ENCODE measurements around the gene PABPN1L.

Gene PABPN1L

DNA sequence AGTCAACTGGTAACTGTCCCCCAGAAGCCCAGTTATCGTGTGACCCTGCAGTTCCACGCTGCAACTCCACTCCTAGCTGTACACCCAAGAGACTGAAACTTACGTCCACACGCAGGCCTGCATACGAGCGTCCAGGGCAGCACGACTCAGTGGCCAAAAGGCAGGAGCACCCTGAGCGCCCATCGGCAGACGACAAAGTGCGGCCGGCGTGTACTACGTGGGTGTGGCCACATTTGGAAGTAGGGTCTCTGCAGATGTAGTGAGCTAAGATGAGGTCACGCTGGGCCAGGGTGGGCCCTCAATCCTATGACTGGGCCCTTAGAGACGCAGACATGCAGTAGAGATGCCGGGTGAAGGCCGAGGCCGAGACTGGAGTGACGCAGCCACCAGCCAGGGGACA, 23.2 kb downstream of the PABPN1L start:
- Histone ChIP-seq H3K9ac (ENCODE audit: insufficient read length, low read depth) (no peak overlapping the region), H3K4me1 (ENCODE audit: insufficient read depth, insufficient read length) (peaks cover 4% of the 10 kb centered on the region), H3K36me3 (ENCODE audit: insufficient read depth, insufficient read length, low read length) (peaks cover 44% of the 10 kb centered on the region)

GRCh38 chr16:88842806-88843205, 23.7 kb downstream of the PABPN1L start:
- TF ChIP-seq YY1 (IDR thresholded peaks at IDR 0.05; ENCODE audit: insufficient read depth, insufficient read length) (no peak), ZNF274 (IDR thresholded peaks at IDR 0.05; ENCODE audit: low read depth, low read length) (no peak), SUZ12 (IDR thresholded peaks at IDR 0.05; ENCODE audit: extremely low read depth, insufficient read depth, insufficient read length) (no peak)
- DNase-seq (ENCODE audit: low read depth, low spot score), result no peak
- no peak overlapping the region for H3K4me3 ChIP-seq (ENCODE audit: insufficient read length, low read depth)
- peaks cover 18% of the 10 kb centered on the region; the same call in 1 of the 2 replicates for H3K9me3 ChIP-seq (ENCODE audit: insufficient read depth, low read length)
- no peak overlapping the region for H3K9ac ChIP-seq (ENCODE audit: insufficient read length, low read depth)
- no peaks in the 10 kb centered on the region for H3K27me3 ChIP-seq (ENCODE audit: insufficient read depth, insufficient read length)
- H3K36me3 ChIP-seq (ENCODE audit: insufficient read depth, insufficient read length, low read length), result peaks cover 48% of the 10 kb centered on the region
- peaks cover 4% of the 10 kb centered on the region for H3K4me1 ChIP-seq (ENCODE audit: insufficient read depth, insufficient read length)

More for the DNA sequence above, 23.2 kb downstream of the PABPN1L start:
- DNase-seq (ENCODE audit: low read depth, low spot score), result no peak
- H3K4me3 ChIP-seq (ENCODE audit: insufficient read length, low read depth), result no peak overlapping the region
- no peaks in the 10 kb centered on the region for H3K27me3 ChIP-seq (ENCODE audit: insufficient read depth, insufficient read length)
- H3K9me3 ChIP-seq (ENCODE audit: insufficient read depth, low read length), result peaks cover 18% of the 10 kb centered on the region; the same call in 1 of the 2 replicates
- no peak for TF ChIP-seq ZNF274 (IDR thresholded peaks at IDR 0.05; ENCODE audit: low read depth, low read length)
- no peak for TF ChIP-seq SUZ12 (IDR thresholded peaks at IDR 0.05; ENCODE audit: extremely low read depth, insufficient read depth, insufficient read length)
- no peak for TF ChIP-seq YY1 (IDR thresholded peaks at IDR 0.05; ENCODE audit: insufficient read depth, insufficient read length)

DNA sequence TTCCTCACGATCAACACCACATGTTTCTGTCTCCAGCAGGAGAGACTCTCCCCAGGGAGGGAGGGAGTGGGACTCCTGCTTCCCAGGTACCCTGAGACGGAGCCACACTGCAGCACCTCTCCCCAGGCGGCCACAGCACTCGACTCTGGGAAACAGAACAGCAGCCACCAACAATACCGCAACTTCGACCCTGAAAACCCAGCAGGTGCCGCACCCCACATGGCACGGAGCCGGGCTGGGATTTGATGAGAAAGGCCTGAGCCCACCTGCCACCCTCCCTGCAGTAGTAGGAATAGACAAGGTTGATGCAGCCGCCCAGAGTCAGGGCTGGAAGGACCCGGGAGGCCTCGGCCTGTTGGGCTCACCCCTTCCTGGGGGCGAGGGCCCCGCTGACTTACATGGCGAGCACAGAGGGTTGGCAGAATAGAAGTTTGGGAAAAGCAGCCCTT, 24.1 kb downstream of the PABPN1L start:
- TF ChIP-seq ZNF274 (IDR thresholded peaks at IDR 0.05; ENCODE audit: low read depth, low read length) (no peak), SUZ12 (IDR thresholded peaks at IDR 0.05; ENCODE audit: extremely low read depth, insufficient read depth, insufficient read length) (no peak), YY1 (IDR thresholded peaks at IDR 0.05; ENCODE audit: insufficient read depth, insufficient read length) (no peak)
- DNase-seq (ENCODE audit: low read depth, low spot score), result no peak
- Histone ChIP-seq H3K4me1 (ENCODE audit: insufficient read depth, insufficient read length) (peaks cover 4% of the 10 kb centered on the region), H3K27me3 (ENCODE audit: insufficient read depth, insufficient read length) (no peaks in the 10 kb centered on the region), H3K36me3 (ENCODE audit: insufficient read depth, insufficient read length, low read length) (peaks cover 49% of the 10 kb centered on the region), H3K4me3 (ENCODE audit: insufficient read length, low read depth) (no peak overlapping the region), H3K9me3 (ENCODE audit: insufficient read depth, low read length) (peaks cover 18% of the 10 kb centered on the region; the same call in 1 of the 2 replicates), H3K9ac (ENCODE audit: insufficient read length, low read depth) (no peak overlapping the region)

DNA sequence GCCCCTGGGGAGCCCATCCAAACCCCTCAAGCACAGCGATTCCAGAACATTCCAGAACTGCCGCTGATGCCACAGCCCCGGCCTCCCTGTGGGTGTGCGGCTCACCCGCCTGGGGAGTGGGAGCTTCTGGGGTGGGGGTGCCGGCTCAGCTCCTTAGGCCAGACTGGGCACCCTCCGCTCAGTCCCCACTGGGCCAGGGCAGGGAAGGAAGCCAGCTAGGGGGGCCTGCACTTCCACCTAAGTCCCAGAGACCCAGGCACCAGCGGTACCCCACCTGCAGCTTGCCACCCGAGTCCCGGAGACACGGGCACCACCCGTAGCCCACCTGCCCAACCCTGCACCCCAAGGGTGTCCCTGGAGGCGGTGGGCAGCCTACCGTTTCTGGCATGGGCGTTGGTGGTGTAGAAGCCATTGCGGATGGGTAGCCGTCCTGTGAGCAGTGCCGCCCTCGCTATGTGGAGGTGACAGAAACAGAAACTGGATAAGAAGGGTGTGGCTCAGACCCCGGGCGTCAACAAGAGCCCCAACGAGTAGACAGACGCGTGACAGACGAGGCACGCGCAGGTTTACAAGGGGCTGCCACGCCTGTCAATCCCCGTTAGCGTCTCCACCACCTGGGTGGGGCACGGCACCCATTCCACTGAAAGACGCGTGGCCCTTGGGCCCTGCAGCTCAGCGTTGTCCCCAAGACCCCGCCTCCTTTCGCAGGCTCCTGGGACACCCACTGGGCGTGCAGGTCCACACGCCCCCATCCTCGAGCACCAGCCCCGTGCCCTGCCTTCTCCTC, 24.7 kb downstream of the PABPN1L start:
- TF ChIP-seq SUZ12 (IDR thresholded peaks at IDR 0.05; ENCODE audit: extremely low read depth, insufficient read depth, insufficient read length) (no peak), ZNF274 (IDR thresholded peaks at IDR 0.05; ENCODE audit: low read depth, low read length) (no peak), YY1 (IDR thresholded peaks at IDR 0.05; ENCODE audit: insufficient read depth, insufficient read length) (no peak)
- no peak for DNase-seq (ENCODE audit: low read depth, low spot score)
- H3K4me3 ChIP-seq (ENCODE audit: insufficient read length, low read depth), result no peak overlapping the region
- peaks cover 18% of the 10 kb centered on the region; the same call in 1 of the 2 replicates for H3K9me3 ChIP-seq (ENCODE audit: insufficient read depth, low read length)
- H3K27me3 ChIP-seq (ENCODE audit: insufficient read depth, insufficient read length), result no peaks in the 10 kb centered on the region
- no peak overlapping the region for H3K9ac ChIP-seq (ENCODE audit: insufficient read length, low read depth)
- H3K36me3 ChIP-seq (ENCODE audit: insufficient read depth, insufficient read length, low read length), result peaks cover 50% of the 10 kb centered on the region
- peaks cover 4% of the 10 kb centered on the region for H3K4me1 ChIP-seq (ENCODE audit: insufficient read depth, insufficient read length)

- no peak overlapping the region for H3K9ac ChIP-seq (ENCODE audit: insufficient read length, low read depth)
- no peak for TF ChIP-seq YY1 (IDR thresholded peaks at IDR 0.05; ENCODE audit: insufficient read depth, insufficient read length)
Measured at GRCh38 chr16:88840600-88841215, 25.8 kb downstream of the PABPN1L start.

GRCh38 chr16:88839745-88840599, 26.5 kb downstream of the PABPN1L start:
- TF ChIP-seq SUZ12 (IDR thresholded peaks at IDR 0.05; ENCODE audit: extremely low read depth, insufficient read depth, insufficient read length), result no peak
- no peak for TF ChIP-seq YY1 (IDR thresholded peaks at IDR 0.05; ENCODE audit: insufficient read depth, insufficient read length)
- no peak for TF ChIP-seq ZNF274 (IDR thresholded peaks at IDR 0.05; ENCODE audit: low read depth, low read length)
- H3K36me3 ChIP-seq (ENCODE audit: insufficient read depth, insufficient read length, low read length), result peaks cover 61% of the 10 kb centered on the region
- peaks cover 18% of the 10 kb centered on the region; the same call in 1 of the 2 replicates for H3K9me3 ChIP-seq (ENCODE audit: insufficient read depth, low read length)
- no peak overlapping the region for H3K9ac ChIP-seq (ENCODE audit: insufficient read length, low read depth)
- no peaks in the 10 kb centered on the region for H3K27me3 ChIP-seq (ENCODE audit: insufficient read depth, insufficient read length)
- H3K4me3 ChIP-seq (ENCODE audit: insufficient read length, low read depth), result no peak overlapping the region
- DNase-seq (ENCODE audit: low read depth, low spot score), result no peak
- H3K4me1 ChIP-seq (ENCODE audit: insufficient read depth, insufficient read length), result peaks cover 3% of the 10 kb centered on the region

More at GRCh38 chr16:88840600-88841215, 25.8 kb downstream of the PABPN1L start:
- H3K4me1 ChIP-seq (ENCODE audit: insufficient read depth, insufficient read length), result peaks cover 3% of the 10 kb centered on the region
- H3K36me3 ChIP-seq (ENCODE audit: insufficient read depth, insufficient read length, low read length), result peaks cover 55% of the 10 kb centered on the region
- H3K27me3 ChIP-seq (ENCODE audit: insufficient read depth, insufficient read length), result no peaks in the 10 kb centered on the region
- DNase-seq (ENCODE audit: low read depth, low spot score), result no peak
- H3K4me3 ChIP-seq (ENCODE audit: insufficient read length, low read depth), result no peak overlapping the region
- peaks cover 18% of the 10 kb centered on the region; the same call in 1 of the 2 replicates for H3K9me3 ChIP-seq (ENCODE audit: insufficient read depth, low read length)
